ENCODE measurements around the gene AHNAK. TPM values are rescaled to one million over a fixed set of nuclear protein-coding genes. Genes with fewer than 3 reads are reported as not detected.

Gene AHNAK
- total RNA-seq, 1 donor from 2014 or later: 246 TPM

- TF ChIP-seq CTCF (IDR thresholded peaks at IDR 0.05): no peak
- Mint-ChIP-seq H3K27ac (no peak overlapping the region), H3K9me3 (no peaks in the 10 kb centered on the region), H3K4me3 (no peak overlapping the region), H3K27me3 (no peaks in the 10 kb centered on the region), H3K36me3 (ENCODE audit: low read depth) (peaks cover 49% of the 10 kb centered on the region), H3K4me1 (peaks cover 58% of the 10 kb centered on the region)
- CTCF ChIA-PET: interaction anchor here (1.4 to 11.9 kb wide), 5 partner anchors 17 to 164 kb away, joined by 3 to 192 read pairs (median 16); no protein-coding TSS in a partner anchor
- POLR2A ChIA-PET: interaction anchor here (0.6 to 5.5 kb wide), 9 partner anchors 14 to 225 kb away, joined by 3 to 40 read pairs (median 4); partner anchors contain the start of genes C11orf98, CSKMT and EEF1G
- DNase-seq: no peak
- intact Hi-C loops (cut with micrococcal nuclease): loop anchor here (5.0 to 10.0 kb wide), 2 partner anchors 283 to 1204 kb away; no protein-coding TSS in a partner anchor
- ATAC-seq (ENCODE audit: low read depth): no peak
These were observed 12.6 kb upstream of the AHNAK start for GRCh38 chr11:62559204-62559603.

DNA sequence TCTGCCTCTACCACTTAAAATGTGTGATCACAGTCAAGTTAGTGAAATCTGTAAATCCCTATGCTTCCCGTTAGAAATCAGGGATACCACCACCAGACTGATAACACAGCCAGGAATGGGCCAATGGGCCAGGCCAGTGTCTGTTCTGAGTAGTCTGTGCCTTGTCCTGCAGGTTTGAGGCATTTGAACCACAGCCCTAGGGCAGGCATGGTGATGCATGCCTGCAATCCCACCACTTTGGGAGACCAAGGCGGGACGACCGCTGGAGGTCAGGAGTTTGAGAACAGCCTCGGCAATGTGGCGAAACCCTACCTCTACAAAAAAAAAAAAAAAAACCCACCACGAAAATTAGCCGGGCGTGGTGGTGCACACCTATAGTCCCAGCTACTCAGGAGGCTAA lies 12.1 kb upstream of the AHNAK start:
- peaks cover 44% of the 10 kb centered on the region for H3K36me3 Mint-ChIP-seq (ENCODE audit: low read depth)
- H3K4me3 Mint-ChIP-seq: no peak overlapping the region
- peak overlapping the region; percentile 99 for H3K27ac Mint-ChIP-seq
- H3K4me1 Mint-ChIP-seq: peaks cover 63% of the 10 kb centered on the region
- no peaks in the 10 kb centered on the region for H3K9me3 Mint-ChIP-seq
- ChIA-PET CTCF (interaction anchor here (2.6 to 11.9 kb wide), 3 partner anchors 16 to 163 kb away, joined by 16 to 192 read pairs (median 161); no protein-coding TSS in a partner anchor), POLR2A (interaction anchor here (0.6 to 5.5 kb wide), 8 partner anchors 14 to 226 kb away, joined by 3 to 40 read pairs (median 6); partner anchors contain the start of genes EEF1G and TUT1)
- H3K27me3 Mint-ChIP-seq: no peaks in the 10 kb centered on the region
- DNase-seq (no peak), ATAC-seq (ENCODE audit: low read depth) (no peak)
- intact Hi-C loops (cut with micrococcal nuclease): loop anchor here (5.0 to 10.0 kb wide), 2 partner anchors 284 to 1204 kb away; no protein-coding TSS in a partner anchor
- no peak for TF ChIP-seq CTCF (IDR thresholded peaks at IDR 0.05)

GRCh38 chr11:62556875-62557631 lies 10.4 kb upstream of the AHNAK start:
- Mint-ChIP-seq H3K4me1 (peaks cover 79% of the 10 kb centered on the region), H3K27me3 (no peaks in the 10 kb centered on the region), H3K27ac (peak overlapping the region; percentile 99), H3K4me3 (peak overlapping the region; percentile 81), H3K9me3 (no peaks in the 10 kb centered on the region), H3K36me3 (ENCODE audit: low read depth) (peaks cover 37% of the 10 kb centered on the region)
- intact Hi-C loops (cut with micrococcal nuclease): loop anchor here (1.0 to 10.0 kb wide), 4 partner anchors 46 to 1202 kb away; no protein-coding TSS in a partner anchor
- ChIA-PET POLR2A (interaction anchor here (0.5 to 5.5 kb wide), 21 partner anchors 10 to 324 kb away, joined by 3 to 40 read pairs (median 7); partner anchors contain the start of genes AHNAK, C11orf98, CSKMT and EEF1G), CTCF (interaction anchor here (0.7 to 11.9 kb wide), 6 partner anchors 10 to 162 kb away, joined by 3 to 192 read pairs (median 6); partner anchors contain the start of gene AHNAK)
- DNase-seq (no peak), ATAC-seq (ENCODE audit: low read depth) (no peak)
- no peak for TF ChIP-seq CTCF (IDR thresholded peaks at IDR 0.05)

GRCh38 chr11:62556108-62556874 lies 9.7 kb upstream of the AHNAK start:
- ChIA-PET POLR2A (interaction anchor here (0.6 to 7.4 kb wide), 24 partner anchors 9 to 285 kb away, joined by 3 to 183 read pairs (median 8); partner anchors contain the start of genes AHNAK, C11orf98, CSKMT and EEF1G), CTCF (interaction anchor here (1.0 to 11.9 kb wide), 6 partner anchors 9 to 162 kb away, joined by 3 to 192 read pairs (median 6); partner anchors contain the start of gene AHNAK)
- peak; percentile 35 for ATAC-seq (ENCODE audit: low read depth)
- Mint-ChIP-seq H3K4me3 (peak overlapping the region; percentile 81), H3K27me3 (no peaks in the 10 kb centered on the region), H3K27ac (peak overlapping the region; percentile 99), H3K4me1 (peaks cover 87% of the 10 kb centered on the region), H3K9me3 (no peaks in the 10 kb centered on the region), H3K36me3 (ENCODE audit: low read depth) (peaks cover 33% of the 10 kb centered on the region)
- TF ChIP-seq CTCF (IDR thresholded peaks at IDR 0.05): no peak
- peak; percentile 64 for DNase-seq
- intact Hi-C loops (cut with micrococcal nuclease): loop anchor here (1.0 to 10.0 kb wide), 4 partner anchors 47 to 1201 kb away; no protein-coding TSS in a partner anchor
